ENCODE data around the gene PRC1. TPM values are rescaled to one million over a fixed set of nuclear protein-coding genes. Genes with fewer than 3 reads are reported as not detected.

PRC1 gene
- total and polyA plus RNA-seq, 2 of the 13 experiments (the other 11 are each of a cell fraction or from before 2014, with no cell fraction given), result 137 to 162 TPM

DNA sequence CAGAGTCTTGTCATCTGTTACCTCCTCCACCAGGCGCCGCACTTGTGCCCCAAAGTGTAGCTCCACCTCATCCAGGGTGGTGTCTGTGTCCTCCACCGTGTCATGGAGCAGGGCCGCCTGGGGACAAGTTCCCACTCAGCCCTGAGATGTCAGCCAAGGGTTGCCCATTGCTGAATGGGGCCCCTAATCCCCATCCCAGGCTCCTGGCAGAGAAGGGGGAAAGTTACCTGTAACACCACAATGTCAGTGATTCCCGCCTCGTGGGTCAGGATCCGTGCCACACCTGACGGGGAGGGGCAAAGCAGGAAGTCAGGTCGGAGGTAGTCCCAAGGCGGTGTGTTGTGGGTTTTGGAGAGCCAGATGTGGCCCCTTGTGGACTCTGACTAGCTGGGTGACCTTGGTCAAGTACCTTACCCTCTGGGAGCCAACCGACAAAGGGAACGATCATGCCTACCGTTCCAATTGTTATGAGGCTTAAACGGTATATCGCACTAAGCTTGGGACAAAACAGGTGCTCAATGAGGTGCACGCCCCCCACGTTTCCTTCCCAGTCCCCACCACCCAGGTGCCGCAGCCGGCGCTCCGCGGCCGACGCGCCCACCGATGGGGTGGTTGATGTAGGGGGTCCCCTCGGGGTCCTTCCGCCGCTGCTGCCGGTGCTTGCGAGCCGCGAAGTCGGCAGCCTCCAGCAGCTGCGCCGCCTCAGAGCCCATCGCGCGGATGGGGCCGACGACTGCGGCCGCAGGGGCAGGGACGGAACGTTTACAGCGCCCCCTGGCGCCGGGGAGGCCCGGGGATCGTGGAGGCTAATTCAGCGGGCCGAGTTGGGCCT is 62.3 kb downstream of the PRC1 start, which contains the start of gene HDDC3 (continued):
- no peak for TF ChIP-seq SETDB1 (CRISPR knock-in tag; IDR thresholded peaks at IDR 0.05; ENCODE audit: borderline replicate concordance)
- peak; percentile 46 for TF ChIP-seq STAG1 (CRISPR knock-in tag; IDR thresholded peaks at IDR 0.05)
- TF ChIP-seq ZMAT3 (CRISPR knock-in tag; conservative IDR thresholded peaks at IDR 0.05), result peak; percentile 58; the same call in 1 of the 2 replicates
- no peak for TF ChIP-seq IKZF1 (IDR thresholded peaks at IDR 0.05)
- no peak; the same call in 1 of the 2 replicates for TF ChIP-seq ZNF546 (CRISPR knock-in tag; conservative IDR thresholded peaks at IDR 0.05)
- TF ChIP-seq ZNF747 (CRISPR knock-in tag; IDR thresholded peaks at IDR 0.05; ENCODE audit: borderline replicate concordance), result peak; percentile 80; the same call in 1 of the 2 replicates
- TF ChIP-seq, protein P1, sequence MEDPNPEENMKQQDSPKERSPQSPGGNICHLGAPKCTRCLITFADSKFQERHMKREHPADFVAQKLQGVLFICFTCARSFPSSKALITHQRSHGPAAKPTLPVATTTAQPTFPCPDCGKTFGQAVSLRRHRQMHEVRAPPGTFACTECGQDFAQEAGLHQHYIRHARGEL (CRISPR knock-in tag; IDR thresholded peaks at IDR 0.05), result no peak
- TF ChIP-seq ZNF773 (CRISPR knock-in tag; IDR thresholded peaks at IDR 0.05; ENCODE audit: borderline replicate concordance), result no peak
- TF ChIP-seq, protein P2, sequence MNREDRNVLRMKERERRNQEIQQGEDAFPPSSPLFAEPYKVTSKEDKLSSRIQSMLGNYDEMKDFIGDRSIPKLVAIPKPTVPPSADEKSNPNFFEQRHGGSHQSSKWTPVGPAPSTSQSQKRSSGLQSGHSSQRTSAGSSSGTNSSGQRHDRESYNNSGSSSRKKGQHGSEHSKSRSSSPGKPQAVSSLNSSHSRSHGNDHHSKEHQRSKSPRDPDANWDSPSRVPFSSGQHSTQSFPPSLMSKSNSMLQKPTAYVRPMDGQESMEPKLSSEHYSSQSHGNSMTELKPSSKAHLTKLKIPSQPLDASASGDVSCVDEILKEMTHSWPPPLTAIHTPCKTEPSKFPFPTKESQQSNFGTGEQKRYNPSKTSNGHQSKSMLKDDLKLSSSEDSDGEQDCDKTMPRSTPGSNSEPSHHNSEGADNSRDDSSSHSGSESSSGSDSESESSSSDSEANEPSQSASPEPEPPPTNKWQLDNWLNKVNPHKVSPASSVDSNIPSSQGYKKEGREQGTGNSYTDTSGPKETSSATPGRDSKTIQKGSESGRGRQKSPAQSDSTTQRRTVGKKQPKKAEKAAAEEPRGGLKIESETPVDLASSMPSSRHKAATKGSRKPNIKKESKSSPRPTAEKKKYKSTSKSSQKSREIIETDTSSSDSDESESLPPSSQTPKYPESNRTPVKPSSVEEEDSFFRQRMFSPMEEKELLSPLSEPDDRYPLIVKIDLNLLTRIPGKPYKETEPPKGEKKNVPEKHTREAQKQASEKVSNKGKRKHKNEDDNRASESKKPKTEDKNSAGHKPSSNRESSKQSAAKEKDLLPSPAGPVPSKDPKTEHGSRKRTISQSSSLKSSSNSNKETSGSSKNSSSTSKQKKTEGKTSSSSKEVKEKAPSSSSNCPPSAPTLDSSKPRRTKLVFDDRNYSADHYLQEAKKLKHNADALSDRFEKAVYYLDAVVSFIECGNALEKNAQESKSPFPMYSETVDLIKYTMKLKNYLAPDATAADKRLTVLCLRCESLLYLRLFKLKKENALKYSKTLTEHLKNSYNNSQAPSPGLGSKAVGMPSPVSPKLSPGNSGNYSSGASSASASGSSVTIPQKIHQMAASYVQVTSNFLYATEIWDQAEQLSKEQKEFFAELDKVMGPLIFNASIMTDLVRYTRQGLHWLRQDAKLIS (CRISPR knock-in tag; IDR thresholded peaks at IDR 0.05), result no peak
- TF ChIP-seq, protein P3, sequence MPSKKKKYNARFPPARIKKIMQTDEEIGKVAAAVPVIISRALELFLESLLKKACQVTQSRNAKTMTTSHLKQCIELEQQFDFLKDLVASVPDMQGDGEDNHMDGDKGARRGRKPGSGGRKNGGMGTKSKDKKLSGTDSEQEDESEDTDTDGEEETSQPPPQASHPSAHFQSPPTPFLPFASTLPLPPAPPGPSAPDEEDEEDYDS (CRISPR knock-in tag; IDR thresholded peaks at IDR 0.05), result 0 out of 2 replicates have a peak, but pooled peaks have one; percentile 40
- TF ChIP-seq ZNF512B (CRISPR knock-in tag; IDR thresholded peaks at IDR 0.05; ENCODE audit: borderline replicate concordance), result no peak
- peak; percentile 77 for TF ChIP-seq ZNF430 (CRISPR knock-in tag; IDR thresholded peaks at IDR 0.05)
- peak; percentile 78 for TF ChIP-seq SAFB2 (CRISPR knock-in tag; IDR thresholded peaks at IDR 0.05; ENCODE audit: borderline replicate concordance, low read depth)
- no peak for TF ChIP-seq CREM (IDR thresholded peaks at IDR 0.05)
- TF ChIP-seq CREM (CRISPR knock-in tag; IDR thresholded peaks at IDR 0.05), result no peak
- TF ChIP-seq ZNF605 (CRISPR knock-in tag; IDR thresholded peaks at IDR 0.05), result peak; percentile 89
- peak; percentile 60; the same call in 1 of the 3 replicates for TF ChIP-seq MXI1 (IDR thresholded peaks at IDR 0.05; ENCODE audit: borderline replicate concordance, low read depth, low read length)
- no peak for TF ChIP-seq ZNF709 (CRISPR knock-in tag; IDR thresholded peaks at IDR 0.05)
- no peak; the same call in 1 of the 2 replicates for TF ChIP-seq TIGD3 (CRISPR knock-in tag; IDR thresholded peaks at IDR 0.05; ENCODE audit: borderline replicate concordance)
- no peak for TF ChIP-seq RCOR2 (CRISPR knock-in tag; IDR thresholded peaks at IDR 0.05)

Measured in HepG2 (cell line).